ENCODE measurements around the gene SRSF10.

The SRSF10 gene

GRCh38 chr1:23927097-23927496, 53.0 kb downstream of the SRSF10 start:
- Histone ChIP-seq H3K27me3 (ENCODE audit: control insufficient read depth in 2 of 2, insufficient read depth in 2 of 2, low read length in 2 of 2) (no peaks in the 10 kb centered on the region), H3K9ac (ENCODE audit: low read depth in 1 of 2, low read length in 2 of 2) (no peak overlapping the region), H3K36me3 (ENCODE audit: control insufficient read depth in 2 of 2, insufficient read depth in 2 of 2, low read length in 2 of 2) (no peaks in the 10 kb centered on the region), H3K27ac (ENCODE audit: low read depth in 2 of 2, low read length in 2 of 2) (no peak overlapping the region), H3K9me3 (ENCODE audit: control insufficient read depth in 2 of 2, low read length in 2 of 2) (no peaks in the 10 kb centered on the region), H3K4me1 (ENCODE audit: control insufficient read depth in 2 of 2, insufficient read depth in 2 of 2, low read length in 2 of 2) (peaks cover 3 to 4% of the 10 kb centered on the region in 2 donors), H3K4me3 (ENCODE audit: low read length in 2 of 2) (no peak overlapping the region)

- H3K4me3 ChIP-seq (ENCODE audit: low read length in 2 of 2): no peak overlapping the region
- peaks cover 7 to 13% of the 10 kb centered on the region in 2 donors for H3K4me1 ChIP-seq (ENCODE audit: control insufficient read depth in 2 of 2, insufficient read depth in 2 of 2, low read length in 2 of 2)
- no peaks in the 10 kb centered on the region for H3K36me3 ChIP-seq (ENCODE audit: control insufficient read depth in 2 of 2, insufficient read depth in 2 of 2, low read length in 2 of 2)
- H3K27ac ChIP-seq (ENCODE audit: low read depth in 2 of 2, low read length in 2 of 2): no peak overlapping the region
- no peaks in the 10 kb centered on the region for H3K9me3 ChIP-seq (ENCODE audit: control insufficient read depth in 2 of 2, low read length in 2 of 2)
- no peak overlapping the region for H3K9ac ChIP-seq (ENCODE audit: low read depth in 1 of 2, low read length in 2 of 2)
- no peaks in the 10 kb centered on the region for H3K27me3 ChIP-seq (ENCODE audit: control insufficient read depth in 2 of 2, insufficient read depth in 2 of 2, low read length in 2 of 2)
Observed at GRCh38 chr1:23925279-23925678, 54.8 kb downstream of the SRSF10 start.

DNA sequence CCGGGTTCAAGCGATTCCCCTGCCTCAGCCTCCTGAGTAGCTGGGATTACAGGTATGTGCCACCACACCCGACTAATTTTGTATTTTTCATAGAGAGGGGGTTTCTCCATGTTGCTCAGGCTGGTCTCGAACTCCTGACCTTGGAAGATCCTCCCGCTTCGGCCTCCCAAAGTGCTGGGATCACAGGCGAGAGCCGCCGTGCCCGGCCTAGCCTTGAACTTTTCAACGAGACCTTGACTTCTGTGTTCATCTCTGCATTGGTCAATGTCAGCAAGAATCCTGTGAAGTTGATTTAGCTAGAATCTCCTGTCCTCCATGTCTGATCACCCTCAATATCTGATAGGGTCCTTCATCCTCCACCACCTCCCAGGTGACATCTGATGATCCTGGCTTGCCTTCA, 55.5 kb downstream of the SRSF10 start:
- no peak overlapping the region for H3K4me3 ChIP-seq (ENCODE audit: low read length in 2 of 2)
- no peak overlapping the region for H3K27ac ChIP-seq (ENCODE audit: low read depth in 2 of 2, low read length in 2 of 2)
- H3K27me3 ChIP-seq (ENCODE audit: control insufficient read depth in 2 of 2, insufficient read depth in 2 of 2, low read length in 2 of 2): no peaks in the 10 kb centered on the region
- no peak overlapping the region for H3K9ac ChIP-seq (ENCODE audit: low read depth in 1 of 2, low read length in 2 of 2)
- H3K9me3 ChIP-seq (ENCODE audit: control insufficient read depth in 2 of 2, low read length in 2 of 2): no peaks in the 10 kb centered on the region
- H3K36me3 ChIP-seq (ENCODE audit: control insufficient read depth in 2 of 2, insufficient read depth in 2 of 2, low read length in 2 of 2): no peaks in the 10 kb centered on the region
- H3K4me1 ChIP-seq (ENCODE audit: control insufficient read depth in 2 of 2, insufficient read depth in 2 of 2, low read length in 2 of 2): peaks cover 7 to 17% of the 10 kb centered on the region in 2 donors

DNA sequence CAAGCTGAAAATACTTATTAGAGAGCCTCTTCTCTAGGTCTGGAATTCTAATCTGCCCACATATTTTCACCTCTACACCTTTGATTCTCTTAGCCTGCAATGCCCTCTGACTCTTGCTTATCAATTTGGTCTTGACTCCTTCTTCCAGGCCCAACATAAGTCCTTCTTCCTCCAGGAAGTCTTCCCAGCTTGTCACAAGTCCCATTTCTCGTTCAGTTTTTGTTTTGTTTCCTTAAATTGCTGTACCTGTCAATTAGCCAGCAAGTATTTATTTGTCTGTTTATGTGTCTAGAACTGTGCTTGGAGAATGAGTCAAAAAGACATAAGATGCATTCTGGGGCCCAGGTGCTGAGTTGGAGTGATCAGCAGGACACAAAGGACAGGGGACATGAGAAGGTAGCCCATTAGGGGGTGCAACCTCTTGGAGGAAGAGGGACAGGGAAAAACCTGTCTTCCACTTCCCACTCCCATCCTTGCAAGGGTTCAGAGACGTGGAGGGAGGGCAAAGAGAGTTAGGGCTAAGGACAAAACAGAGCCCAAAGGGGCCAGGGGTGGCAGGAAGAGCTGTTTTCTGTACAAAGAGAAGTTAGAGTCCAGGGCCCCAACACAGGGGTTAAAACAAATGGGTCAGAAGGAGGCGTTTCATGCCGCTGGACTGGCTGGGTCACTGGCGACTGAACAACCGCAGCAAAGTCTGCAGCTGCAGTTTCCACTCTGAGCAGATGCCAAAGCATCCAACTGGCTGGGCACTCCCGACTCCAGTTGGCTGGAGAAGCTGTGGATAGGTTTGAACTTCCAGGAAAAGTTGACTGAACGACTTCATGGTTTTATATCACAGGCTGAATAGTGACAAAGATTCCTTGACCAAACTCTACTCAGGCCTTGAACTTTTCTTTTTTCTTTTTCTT, 56.3 kb downstream of the SRSF10 start:
- Histone ChIP-seq H3K4me3 (ENCODE audit: low read length in 2 of 2) (no peak overlapping the region), H3K9me3 (ENCODE audit: control insufficient read depth in 2 of 2, low read length in 2 of 2) (no peaks in the 10 kb centered on the region), H3K36me3 (ENCODE audit: control insufficient read depth in 2 of 2, insufficient read depth in 2 of 2, low read length in 2 of 2) (no peaks in the 10 kb centered on the region), H3K27ac (ENCODE audit: low read depth in 2 of 2, low read length in 2 of 2) (no peak overlapping the region), H3K4me1 (ENCODE audit: control insufficient read depth in 2 of 2, insufficient read depth in 2 of 2, low read length in 2 of 2) (peaks cover 7 to 17% of the 10 kb centered on the region in 2 donors), H3K9ac (ENCODE audit: low read depth in 1 of 2, low read length in 2 of 2) (no peak overlapping the region), H3K27me3 (ENCODE audit: control insufficient read depth in 2 of 2, insufficient read depth in 2 of 2, low read length in 2 of 2) (no peaks in the 10 kb centered on the region)

DNA sequence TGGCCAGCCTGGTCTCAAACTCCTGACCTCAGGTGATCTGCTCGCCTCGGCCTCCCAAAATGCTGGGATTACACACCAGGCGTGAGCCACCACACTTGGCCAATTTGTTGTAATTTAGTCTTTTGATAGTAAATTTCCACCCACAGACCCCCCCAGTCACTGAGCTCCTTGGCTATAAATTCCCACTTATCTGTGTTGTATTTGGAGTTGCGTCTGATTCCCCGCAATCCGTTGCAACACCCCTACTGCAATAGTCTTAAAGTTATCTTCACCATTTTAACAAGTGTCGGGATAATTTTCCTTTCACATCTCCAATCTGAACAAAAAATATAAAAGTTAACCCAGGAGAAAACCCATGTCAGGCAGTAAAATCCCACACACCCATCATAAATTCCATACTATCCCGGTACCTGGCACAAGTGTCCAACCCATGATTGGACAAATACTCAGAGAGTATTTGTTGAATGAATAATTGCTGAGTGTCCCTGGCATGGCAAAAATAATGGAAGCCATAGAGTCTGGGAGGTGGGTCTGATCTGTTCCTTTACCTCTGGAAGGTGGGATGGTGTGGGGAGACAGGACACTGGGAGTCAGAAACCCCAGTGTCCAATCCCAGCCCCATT, 57.7 kb downstream of the SRSF10 start:
- no peaks in the 10 kb centered on the region for H3K36me3 ChIP-seq (ENCODE audit: control insufficient read depth in 2 of 2, insufficient read depth in 2 of 2, low read length in 2 of 2)
- no peaks in the 10 kb centered on the region for H3K27me3 ChIP-seq (ENCODE audit: control insufficient read depth in 2 of 2, insufficient read depth in 2 of 2, low read length in 2 of 2)
- H3K9me3 ChIP-seq (ENCODE audit: control insufficient read depth in 2 of 2, low read length in 2 of 2): no peaks in the 10 kb centered on the region
- H3K9ac ChIP-seq (ENCODE audit: low read depth in 1 of 2, low read length in 2 of 2): no peak overlapping the region
- no peak overlapping the region for H3K4me3 ChIP-seq (ENCODE audit: low read length in 2 of 2)
- H3K27ac ChIP-seq (ENCODE audit: low read depth in 2 of 2, low read length in 2 of 2): no peak overlapping the region
- H3K4me1 ChIP-seq (ENCODE audit: control insufficient read depth in 2 of 2, insufficient read depth in 2 of 2, low read length in 2 of 2): peaks cover 7 to 17% of the 10 kb centered on the region in 2 donors

DNA sequence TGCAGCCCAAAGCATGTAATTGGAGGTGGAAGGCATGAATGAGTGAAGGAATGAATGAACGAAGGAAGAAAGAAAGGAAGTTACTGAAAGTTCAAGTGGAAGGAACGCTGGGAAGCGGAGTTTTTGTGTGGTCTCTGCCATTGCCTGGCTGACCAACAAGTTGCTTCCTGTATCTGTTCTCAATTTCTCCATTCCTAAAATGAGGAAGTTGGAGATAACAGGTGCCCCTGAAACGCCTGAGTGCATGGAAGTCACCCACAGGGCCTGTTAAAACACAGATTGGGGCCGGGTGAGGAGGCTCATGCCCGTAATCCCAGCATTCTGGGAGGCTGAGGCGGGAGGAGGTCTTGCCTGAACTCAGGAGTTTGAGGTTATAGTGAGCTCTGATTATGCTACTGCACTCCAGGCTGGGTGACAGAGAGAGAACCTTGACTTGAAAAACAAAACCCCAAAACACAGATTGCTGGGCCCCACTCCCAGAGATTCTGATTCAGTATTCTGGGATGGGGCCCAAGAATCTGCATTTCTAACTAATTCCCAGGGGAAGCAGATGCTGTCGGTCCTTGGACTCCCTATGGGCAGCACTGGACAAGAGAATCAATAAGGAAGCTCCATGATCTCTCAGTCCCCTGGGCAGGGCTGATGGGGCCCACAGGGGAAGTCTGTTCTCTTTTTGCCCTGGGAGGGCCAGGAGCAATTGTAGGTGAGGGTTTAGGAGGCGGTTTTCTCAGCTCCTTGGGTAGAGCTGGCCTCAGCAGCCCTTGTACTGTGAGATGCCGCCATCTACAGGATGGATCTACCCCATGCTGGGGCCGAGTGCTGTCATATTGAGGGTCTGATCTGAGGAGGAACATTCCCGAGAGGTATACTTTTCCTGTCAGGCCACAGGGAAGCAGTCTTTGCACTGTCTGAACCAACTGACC, 63.7 kb downstream of the SRSF10 start:
- peak overlapping the region in 1 of 2 donors; percentile 53 for H3K9ac ChIP-seq (ENCODE audit: low read depth in 1 of 2, low read length in 2 of 2)
- peak overlapping the region; percentile 39 to 43 for H3K27ac ChIP-seq (ENCODE audit: low read depth in 2 of 2, low read length in 2 of 2)
- H3K9me3 ChIP-seq (ENCODE audit: control insufficient read depth in 2 of 2, low read length in 2 of 2): no peaks in the 10 kb centered on the region
- peaks cover 11 to 25% of the 10 kb centered on the region in 2 donors for H3K4me1 ChIP-seq (ENCODE audit: control insufficient read depth in 2 of 2, insufficient read depth in 2 of 2, low read length in 2 of 2)
- H3K36me3 ChIP-seq (ENCODE audit: control insufficient read depth in 2 of 2, insufficient read depth in 2 of 2, low read length in 2 of 2): no peaks in the 10 kb centered on the region
- H3K4me3 ChIP-seq (ENCODE audit: low read length in 2 of 2): no peak overlapping the region
- H3K27me3 ChIP-seq (ENCODE audit: control insufficient read depth in 2 of 2, insufficient read depth in 2 of 2, low read length in 2 of 2): no peaks in the 10 kb centered on the region

DNA sequence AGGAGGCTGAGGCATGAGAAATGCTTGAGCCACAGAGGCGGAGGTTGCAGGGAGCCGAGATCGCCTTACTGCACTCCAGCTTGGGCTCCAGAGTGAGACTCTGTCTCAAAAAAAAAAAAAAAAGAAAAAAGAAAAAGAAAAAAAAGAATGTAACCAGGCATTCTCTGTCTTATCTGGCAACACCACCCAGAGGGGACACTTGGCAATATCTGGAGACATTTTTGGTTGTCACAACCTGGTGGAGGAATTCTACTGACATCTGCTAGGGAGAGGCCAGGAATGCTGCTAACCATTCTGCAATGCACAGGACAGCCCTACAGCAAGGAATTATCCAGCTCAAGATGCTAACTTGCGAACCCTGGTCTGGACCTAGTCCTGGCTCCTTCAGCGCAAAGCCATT, 64.7 kb downstream of the SRSF10 start:
- H3K4me3 ChIP-seq (ENCODE audit: low read length in 2 of 2): no peak overlapping the region
- no peak overlapping the region for H3K27ac ChIP-seq (ENCODE audit: low read depth in 2 of 2, low read length in 2 of 2)
- H3K27me3 ChIP-seq (ENCODE audit: control insufficient read depth in 2 of 2, insufficient read depth in 2 of 2, low read length in 2 of 2): no peaks in the 10 kb centered on the region
- H3K9me3 ChIP-seq (ENCODE audit: control insufficient read depth in 2 of 2, low read length in 2 of 2): no peaks in the 10 kb centered on the region
- H3K36me3 ChIP-seq (ENCODE audit: control insufficient read depth in 2 of 2, insufficient read depth in 2 of 2, low read length in 2 of 2): no peaks in the 10 kb centered on the region
- peaks cover 9 to 18% of the 10 kb centered on the region in 2 donors for H3K4me1 ChIP-seq (ENCODE audit: control insufficient read depth in 2 of 2, insufficient read depth in 2 of 2, low read length in 2 of 2)
- H3K9ac ChIP-seq (ENCODE audit: low read depth in 1 of 2, low read length in 2 of 2): no peak overlapping the region

- Histone ChIP-seq H3K9ac (ENCODE audit: low read depth in 1 of 2, low read length in 2 of 2) (no peak overlapping the region), H3K36me3 (ENCODE audit: control insufficient read depth in 2 of 2, insufficient read depth in 2 of 2, low read length in 2 of 2) (no peaks in the 10 kb centered on the region), H3K4me1 (ENCODE audit: control insufficient read depth in 2 of 2, insufficient read depth in 2 of 2, low read length in 2 of 2) (peaks cover 8 to 14% of the 10 kb centered on the region in 2 donors), H3K9me3 (ENCODE audit: control insufficient read depth in 2 of 2, low read length in 2 of 2) (no peaks in the 10 kb centered on the region), H3K4me3 (ENCODE audit: low read length in 2 of 2) (no peak overlapping the region), H3K27me3 (ENCODE audit: control insufficient read depth in 2 of 2, insufficient read depth in 2 of 2, low read length in 2 of 2) (no peaks in the 10 kb centered on the region), H3K27ac (ENCODE audit: low read depth in 2 of 2, low read length in 2 of 2) (no peak overlapping the region)
Observed at GRCh38 chr1:23914921-23915320, 65.2 kb downstream of the SRSF10 start.

Data from mucosa of rectum (tissue), 2 donors.